Heart left ventricle (tissue), 16 donors: ENCODE data around the gene METRN. TPM values are rescaled to one million over a fixed set of nuclear protein-coding genes. Genes with fewer than 3 reads are reported as not detected.

Source experiments
- ATAC-seq, 4 donors: fragments of 200-7000 bp; cut with Tn5 transposase; one replicate each; pipeline ENCODE4 v1.9.1; 2020 to 2022; ENCODE audit warnings: moderate library complexity in 4 of 4, mild to moderate bottlenecking in 3 of 4, moderate number of reproducible peaks in 1 of 4
- DNase-seq, 5 donors: peaks; one replicate each; pipeline ENCODE4 v3.0.0-alpha.2; 2020
- H3K27ac ChIP-seq, 12 donors: fragments of 200-600 bp; sonication (generic) in 4 of 12; one replicate each; pipeline versions ENCODE4 v1.5.0 to v1.8.0; 2016 to 2022; ENCODE audit warnings: mild to moderate bottlenecking in 2 of 12
- H3K27me3 ChIP-seq, 9 donors: fragments of 200-600 bp; sonication (generic) in 2 of 9; one replicate each; pipeline versions ENCODE4 v1.5.1 to v1.8.0; 2016 to 2022; ENCODE audit warnings: mild to moderate bottlenecking in 3 of 9
- H3K36me3 ChIP-seq, 9 donors: fragments of 200-600 bp; sonication (generic) in 2 of 9; one replicate each; pipeline versions ENCODE4 v1.5.0 to v1.8.0; 2018 to 2022; ENCODE audit warnings: mild to moderate bottlenecking in 2 of 9
- H3K4me1 ChIP-seq, 12 donors: fragments of 200-600 bp; sonication (generic) in 4 of 12; one replicate each; pipeline versions ENCODE4 v1.5.0 to v1.8.0; 2016 to 2022; ENCODE audit warnings: mild to moderate bottlenecking in 3 of 12
- H3K4me3 ChIP-seq, 12 donors: fragments of 200-600 bp; sonication (generic) in 4 of 12; one replicate each; pipeline versions ENCODE4 v1.5.0 to v1.8.0; 2017 to 2022; ENCODE audit warnings: mild to moderate bottlenecking in 9 of 12, moderate library complexity in 4 of 12
- H3K9me3 ChIP-seq, 12 donors: fragments of 200-600 bp; sonication (generic) in 4 of 12; one replicate each; pipeline versions ENCODE4 v1.5.0 to v1.8.0; 2016 to 2022; ENCODE audit warnings: mild to moderate bottlenecking in 1 of 12
- POLR2A ChIP-seq, 2 donors: fragments of 450-650 bp; IDR thresholded peaks; one replicate each; pipeline ENCODE4 v1.6.1; 2017; ENCODE audit warnings: antibody characterized with exemption in 2 of 2, mild to moderate bottlenecking in 2 of 2, moderate library complexity in 2 of 2
- WGBS, 4 donors: extraction: QIAGEN DNeasy Blood & Tissue Kit in 2 of 4; methylation state at CpG; one replicate each; pipeline versions ENCODE4 v1.1.5 to v1.1.7; 2013 to 2018; 5-methylcytosine and 5-hydroxymethylcytosine counted together
- intact Hi-C, 10 donors: fragments of 100-400 bp; cut with DNase I; formaldehyde crosslinking; loops; one replicate each; pipeline versions ENCODE4 v1.11.1 to v1.14.2; 2022
- polyA plus RNA-seq, 2 donors: library from polyadenylated mRNA; stranded (reverse); fragments of 200-250 nt; gene quantifications; one replicate each; pipeline ENCODE4 v1.2.3, GENCODE V29; 2013
- total RNA-seq, 9 donors: library from RNA; depleted of rRNA in 2 of 9; stranded (reverse); fragments of >200 nt in 2 of 9; fragmentation: NEBNext Ultra II Directional in 3 of 9; extraction: Animal tissue kit (Norgen Biotek cat#: 25700) in 3 of 9; gene quantifications; one replicate each; pipeline versions ENCODE4 v1.1.0 to v1.2.4, GENCODE V29; 2016 to 2023
- TF ChIP-seq, protein P1 (sequence below), 12 donors: fragments of 200-600 bp; sonication (generic) in 4 of 12; IDR thresholded peaks; one replicate each; pipeline versions ENCODE4 v1.5.0 to v1.8.0; 2018 to 2022; ENCODE audit warnings: antibody characterized with exemption in 12 of 12, mild to moderate bottlenecking in 5 of 12
- donor health status: ischemic (EF 13 %, LVEDD 7.1; RV severe dilation, severe dysfunction).
- donor health status: healthy with polysubstance abuse.
- donor health status: DM: no; HTN: yes; CAD: no.
- donor health status: DM: no; HTN: no; CAD: no.
- donor health status: ischemic (EF 25% LVEDD 6.9; RV normal size, moderate dysfunction).
- donor health status: ischemic (EF 25% LVEDD 5.7; RV mildly dilated, moderate dysfunction).
- donor health status: healthy.
- donor health status: DM: yes; HTN: yes; CAD: no.
- donor health status: ischemic (EF 35%, LVEDD 5.7; RV mildly dilated, moderate dysfunction).
- donor health status: nonischemic (EF 11% LVEDD 7.7; RV severe dilation, severe dysfunction).
- donor health status: DM: yes; HTN: yes; CAD: no.
- donor health status: PGD.
- donor health status: ischemic (EF 29% LVEDD 5.4; RV normal size, mild dysfunction).
- donor health status: nonischemic (EF 23%, LVEDD 6.1; RV moderate dilation, normal function).

METRN gene
- total and polyA plus RNA-seq, 11 donors, result 31.2 to 79.4 (median 60.7) TPM

DNA sequence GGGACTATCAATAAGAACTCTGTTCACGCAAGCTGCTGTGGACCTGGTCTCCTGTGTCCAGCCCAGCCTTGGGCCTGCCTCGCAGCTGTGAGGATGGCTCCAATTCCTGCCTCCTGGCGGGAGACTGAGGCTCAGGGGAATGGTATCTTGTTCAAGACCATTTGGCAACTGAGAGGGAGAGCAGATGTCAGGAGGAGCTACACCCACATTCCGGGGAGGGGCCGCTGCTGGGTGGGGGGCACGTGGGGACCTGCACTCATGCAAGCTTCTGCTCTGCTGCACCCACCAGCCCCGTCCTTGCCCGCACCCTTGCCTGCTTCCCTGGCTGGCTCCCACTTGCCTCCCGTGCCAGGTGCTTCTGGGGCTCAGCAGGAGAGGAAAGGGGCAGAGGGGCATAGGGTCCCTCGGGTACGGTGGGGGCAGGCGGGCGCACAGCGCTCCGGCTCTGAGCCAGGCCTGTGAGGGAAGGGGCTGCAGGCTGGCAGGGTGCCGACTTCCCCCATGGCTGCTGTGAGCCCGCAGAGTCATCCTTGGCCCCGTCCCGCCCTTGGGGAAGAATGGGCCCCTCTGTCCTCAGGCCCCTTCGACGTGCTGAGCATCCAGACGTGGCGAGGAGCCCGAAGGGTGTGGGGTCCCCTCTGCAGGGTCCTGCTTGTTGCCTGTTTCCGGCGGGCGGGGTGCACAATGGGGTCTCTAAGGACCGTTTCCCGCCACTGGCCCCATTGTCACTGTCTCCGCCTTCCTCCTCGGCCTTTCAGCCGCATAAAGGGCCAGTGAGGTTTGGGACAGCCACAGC is 2.7 kb downstream of the METRN start:
- H3K9me3 ChIP-seq, result no peaks in the 10 kb centered on the region
- ATAC-seq (no peak), DNase-seq (no peak)
- H3K4me3 ChIP-seq, result no peak overlapping the region
- peaks cover 0 to 4% (median 0%) of the 10 kb centered on the region in 9 donors for H3K36me3 ChIP-seq
- TF ChIP-seq POLR2A (IDR thresholded peaks at IDR 0.05), result no peak
- TF ChIP-seq, protein P1, sequence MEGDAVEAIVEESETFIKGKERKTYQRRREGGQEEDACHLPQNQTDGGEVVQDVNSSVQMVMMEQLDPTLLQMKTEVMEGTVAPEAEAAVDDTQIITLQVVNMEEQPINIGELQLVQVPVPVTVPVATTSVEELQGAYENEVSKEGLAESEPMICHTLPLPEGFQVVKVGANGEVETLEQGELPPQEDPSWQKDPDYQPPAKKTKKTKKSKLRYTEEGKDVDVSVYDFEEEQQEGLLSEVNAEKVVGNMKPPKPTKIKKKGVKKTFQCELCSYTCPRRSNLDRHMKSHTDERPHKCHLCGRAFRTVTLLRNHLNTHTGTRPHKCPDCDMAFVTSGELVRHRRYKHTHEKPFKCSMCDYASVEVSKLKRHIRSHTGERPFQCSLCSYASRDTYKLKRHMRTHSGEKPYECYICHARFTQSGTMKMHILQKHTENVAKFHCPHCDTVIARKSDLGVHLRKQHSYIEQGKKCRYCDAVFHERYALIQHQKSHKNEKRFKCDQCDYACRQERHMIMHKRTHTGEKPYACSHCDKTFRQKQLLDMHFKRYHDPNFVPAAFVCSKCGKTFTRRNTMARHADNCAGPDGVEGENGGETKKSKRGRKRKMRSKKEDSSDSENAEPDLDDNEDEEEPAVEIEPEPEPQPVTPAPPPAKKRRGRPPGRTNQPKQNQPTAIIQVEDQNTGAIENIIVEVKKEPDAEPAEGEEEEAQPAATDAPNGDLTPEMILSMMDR (IDR thresholded peaks at IDR 0.05), result no peak
- intact Hi-C loops, result loop anchor here in 1 of 10 donors (5.0 kb wide), 1 partner anchor 340 kb away; no protein-coding TSS in a partner anchor
- peaks cover 0 to 18% (median 0%) of the 10 kb centered on the region in 9 donors for H3K27me3 ChIP-seq
- no peak overlapping the region for H3K27ac ChIP-seq
- H3K4me1 ChIP-seq, result peaks cover 4 to 61% (median 42%) of the 10 kb centered on the region in 12 donors
- 75 to 86% (median 81%) methylated on average over 12 to 32 of the region's 32 CpGs for WGBS, 4 donors

DNA sequence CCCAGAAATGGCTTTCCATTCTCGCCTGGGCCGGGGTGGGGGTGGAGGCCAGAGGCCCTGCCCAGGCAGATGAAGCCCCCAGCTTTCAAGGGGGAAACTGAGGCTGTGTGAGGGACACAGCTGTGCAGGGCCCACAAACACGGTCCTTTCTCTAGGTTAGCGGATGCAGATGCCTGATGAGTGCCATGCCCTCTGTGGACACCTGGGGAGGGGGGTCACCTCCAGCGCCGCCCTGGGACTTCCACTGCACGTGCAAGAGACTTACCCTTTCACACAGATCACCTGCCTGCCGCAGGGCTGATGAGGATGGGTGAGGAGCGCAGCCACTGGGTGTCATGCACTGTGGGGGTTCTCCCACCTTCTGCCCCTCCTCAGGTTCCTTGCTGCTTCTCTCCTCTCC is 3.5 kb downstream of the METRN start:
- intact Hi-C loops, result loop anchor here in 1 of 10 donors (5.0 kb wide), 1 partner anchor 339 kb away; no protein-coding TSS in a partner anchor

DNA sequence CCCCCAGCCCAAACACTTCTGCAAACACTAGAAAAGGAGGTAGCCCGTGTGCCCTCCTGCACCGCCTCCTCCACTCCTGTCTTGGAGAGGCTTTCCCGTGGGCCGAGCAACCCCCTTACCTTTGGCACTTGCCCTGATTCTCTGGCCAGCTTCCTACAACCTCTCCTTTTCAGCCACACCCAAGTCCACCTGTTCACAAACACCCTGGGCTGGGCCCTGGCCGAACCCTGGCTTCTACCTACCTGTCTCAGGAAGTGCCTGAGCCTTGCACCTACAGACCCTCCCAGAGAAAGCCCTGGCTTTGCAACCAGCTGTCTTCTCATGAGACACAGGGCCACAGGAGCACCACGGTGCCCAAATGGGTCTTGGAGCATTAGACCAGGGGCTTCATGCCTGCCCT is 4.0 kb downstream of the METRN start:
- no peak for DNase-seq
- intact Hi-C loops, result loop anchor here in 1 of 10 donors (5.0 kb wide), 1 partner anchor 338 kb away; no protein-coding TSS in a partner anchor
- H3K27me3 ChIP-seq, result peaks cover 0 to 18% (median 0%) of the 10 kb centered on the region in 9 donors
- H3K4me1 ChIP-seq, result peaks cover 4 to 60% (median 42%) of the 10 kb centered on the region in 12 donors
- no peak overlapping the region for H3K27ac ChIP-seq
- H3K36me3 ChIP-seq, result peaks cover 0 to 6% (median 0%) of the 10 kb centered on the region in 9 donors
- ATAC-seq, result no peak
- no peaks in the 10 kb centered on the region for H3K9me3 ChIP-seq
- TF ChIP-seq, protein P1 (IDR thresholded peaks at IDR 0.05), result no peak
- no peak for TF ChIP-seq POLR2A (IDR thresholded peaks at IDR 0.05)
- WGBS, 4 donors, result 85 to 91% (median 89%) methylated on average over 5 to 6 of the region's 6 CpGs
- H3K4me3 ChIP-seq, result peak overlapping the region in 1 of 12 donors; percentile 24

More for the DNA sequence above, 3.5 kb downstream of the METRN start:
- Histone ChIP-seq H3K27me3 (peaks cover 0 to 18% (median 0%) of the 10 kb centered on the region in 9 donors), H3K27ac (no peak overlapping the region), H3K4me1 (peaks cover 4 to 61% (median 42%) of the 10 kb centered on the region in 12 donors), H3K9me3 (no peaks in the 10 kb centered on the region), H3K36me3 (peaks cover 0 to 6% (median 0%) of the 10 kb centered on the region in 9 donors), H3K4me3 (no peak overlapping the region)
- DNase-seq (no peak), ATAC-seq (no peak)
- WGBS, 4 donors, result 95 to 97% (median 96%) methylated on average over 3 to 9 of the region's 9 CpGs
- TF ChIP-seq POLR2A (IDR thresholded peaks at IDR 0.05), result no peak
- TF ChIP-seq, protein P1 (IDR thresholded peaks at IDR 0.05), result no peak

DNA sequence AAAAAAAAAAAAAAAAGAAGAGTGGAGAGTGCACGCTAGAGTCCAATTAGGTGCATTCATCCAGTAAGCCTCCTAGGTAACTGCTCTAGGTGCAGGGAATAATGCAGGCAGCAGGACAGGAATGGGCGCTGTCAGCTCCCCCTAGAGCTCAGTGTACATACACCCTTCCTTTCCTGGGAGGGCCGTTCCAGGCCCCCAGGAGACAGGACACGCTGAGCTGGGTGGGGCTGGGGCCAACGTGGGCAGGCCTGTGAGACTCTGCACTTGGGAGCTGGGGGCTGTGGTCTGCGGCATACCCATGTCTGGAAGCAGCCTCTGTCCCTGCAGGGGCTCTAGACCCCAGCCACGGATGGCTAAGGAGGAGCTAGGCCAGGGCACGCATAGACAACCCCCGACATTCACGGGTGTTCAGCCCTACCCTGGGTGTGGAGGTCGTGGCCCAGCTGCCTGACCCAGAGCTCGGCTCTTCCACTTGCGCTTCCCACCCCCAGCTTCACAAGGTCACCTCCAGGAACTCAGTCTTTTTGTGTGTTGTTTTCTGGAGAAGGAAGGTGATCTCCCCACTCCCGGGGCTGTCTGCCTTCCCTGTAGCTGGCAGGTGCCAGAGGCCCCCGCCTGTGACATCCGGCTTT is 5.0 kb downstream of the METRN start:
- Histone ChIP-seq H3K9me3 (no peaks in the 10 kb centered on the region), H3K27ac (peak overlapping the region in 11 of 12 donors; percentile 87 to 98 (median 94)), H3K36me3 (peaks cover 0 to 6% (median 0%) of the 10 kb centered on the region in 9 donors), H3K27me3 (peaks cover 0 to 14% (median 0%) of the 10 kb centered on the region in 9 donors), H3K4me1 (peaks cover 4 to 52% (median 35%) of the 10 kb centered on the region in 12 donors), H3K4me3 (peak overlapping the region in 11 of 12 donors; percentile 58 to 92 (median 81))
- TF ChIP-seq, protein P1 (IDR thresholded peaks at IDR 0.05), result peak in 3 of 12 donors; percentile 6 to 18 (median 12)
- TF ChIP-seq POLR2A (IDR thresholded peaks at IDR 0.05), result no peak
- ATAC-seq (peak in 2 of 4 donors; percentile 2 to 11), DNase-seq (no peak)
- WGBS, 4 donors, result 5 to 8% (median 8%) methylated on average over 16 of the region's 16 CpGs
- intact Hi-C loops, result loop anchor here in 1 of 10 donors (5.0 kb wide), 1 partner anchor 337 kb away; no protein-coding TSS in a partner anchor
